NCI-H748 (cell line): Measurements from ENCODE around the gene METAP2.

Experiments used
- DNase-seq: peaks from one replicate; lab custom pipeline; 2025; ENCODE audit not compliant: unreplicated experiment; lab: John Stamatoyannopoulos, UW

The METAP2 gene

DNA sequence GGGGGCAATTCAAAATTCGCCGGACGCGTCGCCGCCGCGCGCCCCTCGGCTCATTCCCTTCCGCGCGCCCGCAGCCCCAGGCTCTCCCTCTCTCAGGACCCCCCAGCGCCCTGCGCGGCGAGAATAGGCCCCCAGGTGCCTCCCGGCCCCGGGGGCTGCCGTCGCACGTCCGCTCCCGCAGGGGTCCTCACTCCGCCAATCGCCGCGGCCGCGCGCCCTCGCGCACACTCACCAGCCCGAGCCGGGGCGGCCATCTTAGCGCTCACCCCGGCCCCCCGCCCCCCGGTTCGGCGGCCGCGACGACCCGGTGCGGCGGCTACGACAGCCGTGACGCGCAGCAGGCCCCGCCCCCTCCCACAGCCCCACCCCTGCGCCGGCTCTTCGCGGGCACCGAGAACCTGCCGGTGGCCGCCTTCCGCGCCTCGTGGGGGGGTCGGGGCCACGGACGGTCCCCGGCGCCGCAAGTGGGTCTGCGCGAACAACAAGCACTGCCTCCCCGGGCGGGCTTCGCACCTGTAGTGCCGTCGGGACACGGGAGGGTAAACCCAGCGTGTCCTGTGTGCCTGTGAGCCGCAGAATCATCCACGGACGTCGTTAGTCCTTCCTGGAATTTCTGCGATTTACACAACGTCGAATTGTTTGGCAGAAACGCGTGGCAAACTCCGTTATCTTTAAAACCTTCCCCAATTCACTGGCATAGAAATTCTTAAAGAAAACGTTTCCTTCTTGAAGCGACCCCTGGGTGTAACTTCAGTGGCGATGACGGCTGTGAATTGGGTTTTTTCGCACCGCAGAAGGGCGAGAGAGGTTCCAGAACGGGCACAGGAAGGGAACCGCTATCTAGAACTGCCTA, 74.8 kb downstream of the METAP2 start:
- peak; percentile 64 for DNase-seq

DNA sequence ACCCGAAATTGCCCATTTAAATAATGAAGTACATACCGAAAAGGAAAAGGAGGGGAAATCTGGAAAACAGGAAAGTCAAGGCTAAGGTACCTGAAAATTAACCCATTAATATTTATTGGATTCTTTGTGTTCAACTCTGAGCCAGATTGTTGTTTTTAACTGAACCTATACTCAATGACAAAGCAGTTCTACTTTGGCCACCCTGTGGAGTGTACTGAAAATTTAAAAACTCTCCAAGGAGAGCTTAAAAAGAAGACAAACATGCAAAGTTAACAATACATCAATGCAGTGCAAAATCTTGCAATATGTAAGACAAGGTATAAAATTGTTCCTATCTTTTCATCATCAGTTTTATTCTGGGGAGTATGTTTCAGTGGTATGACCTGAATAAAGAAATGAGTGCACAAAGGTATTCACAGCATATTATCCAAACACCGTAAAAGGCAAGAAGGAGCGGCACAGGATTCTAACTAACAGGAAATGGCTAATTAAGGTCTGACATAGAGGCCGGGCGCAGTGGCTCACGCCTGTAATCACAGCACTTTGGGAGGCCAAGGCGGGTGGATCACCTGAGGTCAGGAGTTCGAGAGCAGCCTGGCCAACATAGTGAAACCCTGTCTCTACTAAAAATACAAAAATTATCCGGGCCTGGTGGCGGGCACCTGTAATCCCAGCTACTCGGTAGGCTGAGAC, 75.6 kb downstream of the METAP2 start:
- peak; percentile 56 for DNase-seq

GRCh38 chr12:95551305-95551704, 77.4 kb downstream of the METAP2 start, which contains the start of gene USP44:
USP44 (minus strand) TSS chr12:95551476; CDS start chr12:95534256, 17,220 bp downstream.
- DNase-seq, result no peak

- DNase-seq, result no peak
Observed at GRCh38 chr12:95551913-95552516, 78.1 kb downstream of the METAP2 start.

DNA sequence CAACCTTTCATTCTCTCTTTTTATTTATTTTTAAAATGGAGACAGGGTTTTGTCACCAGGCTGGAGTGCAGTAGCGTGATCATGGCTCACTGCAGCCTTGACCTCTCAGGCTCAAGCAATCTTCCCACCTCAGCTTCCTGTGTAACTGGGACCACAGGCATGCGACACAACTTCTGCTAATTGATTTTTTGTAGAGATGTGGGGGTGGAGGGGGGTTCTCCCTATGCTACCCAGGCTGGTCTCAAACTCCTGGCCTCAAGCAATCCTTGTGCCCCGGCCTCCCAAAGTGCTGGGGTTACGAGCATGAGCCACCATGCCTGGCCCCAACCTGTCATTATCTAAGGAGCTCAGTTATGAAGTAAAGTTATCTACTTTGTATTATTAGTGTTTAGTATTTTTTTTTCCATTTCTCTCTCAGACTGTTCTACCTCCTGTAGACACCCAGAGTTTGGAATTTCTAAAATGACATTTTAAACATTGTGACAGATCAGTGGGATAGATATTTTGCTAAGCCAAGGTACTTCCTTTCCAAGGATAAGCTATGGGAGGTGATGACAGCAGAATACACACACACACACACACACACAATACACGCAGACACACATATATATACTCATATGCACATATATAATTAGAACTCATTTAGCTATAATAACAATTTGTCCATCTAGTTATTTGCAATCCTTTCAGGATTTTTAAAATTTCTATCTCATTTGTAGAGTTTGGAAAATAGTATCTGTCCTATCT, 79.4 kb downstream of the METAP2 start:
- no peak for DNase-seq

DNA sequence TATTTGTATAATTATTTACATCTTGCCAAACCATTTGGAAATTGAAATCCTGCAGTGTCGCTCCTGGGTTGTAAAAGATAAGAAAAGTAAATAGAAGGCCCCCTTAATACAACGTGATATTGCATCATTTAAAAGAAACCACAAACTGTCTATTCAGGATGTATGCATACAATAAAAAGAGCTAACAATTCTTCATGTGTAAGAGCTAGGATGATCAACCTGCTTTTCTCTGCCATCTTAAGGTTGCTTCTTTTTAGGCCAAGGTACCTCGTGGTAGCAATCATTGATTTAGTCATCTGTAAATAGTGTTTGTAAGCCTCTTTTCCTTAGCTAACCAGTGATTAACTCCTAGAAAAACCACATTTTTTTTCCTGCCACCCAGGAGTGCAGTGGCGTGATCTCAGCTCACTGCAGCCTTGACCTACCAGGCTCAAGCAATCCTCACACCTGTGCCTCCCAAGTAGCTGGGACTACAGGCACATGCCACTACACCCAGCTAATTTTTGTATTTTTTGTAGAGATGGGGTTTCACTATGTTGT, 80.7 kb downstream of the METAP2 start:
- no peak for DNase-seq

DNA sequence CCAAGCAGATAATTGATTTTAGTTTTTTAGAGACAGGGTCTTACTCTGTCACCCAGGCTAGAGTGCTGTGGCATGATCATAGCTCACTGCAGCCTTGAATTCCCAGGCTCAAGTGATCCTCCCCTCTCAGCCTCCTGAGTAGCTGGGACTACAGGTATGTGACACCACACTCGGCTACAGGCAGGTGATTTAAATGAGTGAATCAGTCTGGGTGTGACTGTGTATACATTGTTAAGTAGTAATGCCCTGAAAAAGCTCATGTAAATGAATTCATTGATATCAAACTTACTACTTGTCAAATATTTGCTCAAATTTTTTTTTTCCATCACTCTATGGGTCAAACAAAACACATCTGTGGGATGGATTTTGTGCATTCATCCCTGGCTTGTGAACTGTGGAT, 83.7 kb downstream of the METAP2 start:
- DNase-seq, result peak; percentile 31
